ENCODE data around the gene MISP3.

The MISP3 gene

GRCh38 chr19:14080887-14081796 is 8.6 kb downstream of the MISP3 start:
- TF ChIP-seq CTCF (conservative IDR thresholded peaks at IDR 0.05; ENCODE audit: control insufficient read depth, insufficient read depth, low read depth, low read length): no peak
- peak overlapping the region; percentile 86 for H3K4me3 ChIP-seq (ENCODE audit: control insufficient read depth, low read depth, low read length)
- peak; percentile 100 for DNase-seq (ENCODE audit: low read depth)

GRCh38 chr19:14081797-14082674 is 9.4 kb downstream of the MISP3 start:
- peak; percentile 30 for DNase-seq (ENCODE audit: low read depth)
- peak overlapping the region; percentile 63 for H3K4me3 ChIP-seq (ENCODE audit: control insufficient read depth, low read depth, low read length)
- TF ChIP-seq CTCF (conservative IDR thresholded peaks at IDR 0.05; ENCODE audit: control insufficient read depth, insufficient read depth, low read depth, low read length): no peak

GRCh38 chr19:14082675-14082960 is 10.0 kb downstream of the MISP3 start:
- no peak for TF ChIP-seq CTCF (conservative IDR thresholded peaks at IDR 0.05; ENCODE audit: control insufficient read depth, insufficient read depth, low read depth, low read length)
- H3K4me3 ChIP-seq (ENCODE audit: control insufficient read depth, low read depth, low read length): no peak overlapping the region
- DNase-seq (ENCODE audit: low read depth): no peak

- DNase-seq (ENCODE audit: low read depth): no peak
- no peak within 1 kb of the TSS for H3K4me3 ChIP-seq (ENCODE audit: control insufficient read depth, low read depth, low read length)
- no peak for TF ChIP-seq CTCF (conservative IDR thresholded peaks at IDR 0.05; ENCODE audit: control insufficient read depth, insufficient read depth, low read depth, low read length)
Measured at GRCh38 chr19:14085309-14085995, 12.9 kb downstream of the MISP3 start, which contains the start of gene C19orf67. Gene C19orf67, minus strand, starts transcription at chr19:14085783. Its CDS starts 156 bp downstream, at chr19:14085627.

GRCh38 chr19:14086098-14086497 is 13.5 kb downstream of the MISP3 start:
- no peak overlapping the region for H3K4me3 ChIP-seq (ENCODE audit: control insufficient read depth, low read depth, low read length)
- no peak for TF ChIP-seq CTCF (conservative IDR thresholded peaks at IDR 0.05; ENCODE audit: control insufficient read depth, insufficient read depth, low read depth, low read length)
- DNase-seq (ENCODE audit: low read depth): no peak

GRCh38 chr19:14088634-14089411 is 16.2 kb downstream of the MISP3 start:
- peak overlapping the region; percentile 40 for H3K4me3 ChIP-seq (ENCODE audit: control insufficient read depth, low read depth, low read length)
- no peak for DNase-seq (ENCODE audit: low read depth)
- TF ChIP-seq CTCF (conservative IDR thresholded peaks at IDR 0.05; ENCODE audit: control insufficient read depth, insufficient read depth, low read depth, low read length): no peak

Data from fibroblast of mammary gland (primary cell).